ENCODE measurements around the gene CMTM5. TPM values are rescaled to one million over a fixed set of nuclear protein-coding genes. Genes with fewer than 3 reads are reported as not detected.

Gene CMTM5
- total RNA-seq, 1 donor from 2014 or later: 2.9 TPM

DNA sequence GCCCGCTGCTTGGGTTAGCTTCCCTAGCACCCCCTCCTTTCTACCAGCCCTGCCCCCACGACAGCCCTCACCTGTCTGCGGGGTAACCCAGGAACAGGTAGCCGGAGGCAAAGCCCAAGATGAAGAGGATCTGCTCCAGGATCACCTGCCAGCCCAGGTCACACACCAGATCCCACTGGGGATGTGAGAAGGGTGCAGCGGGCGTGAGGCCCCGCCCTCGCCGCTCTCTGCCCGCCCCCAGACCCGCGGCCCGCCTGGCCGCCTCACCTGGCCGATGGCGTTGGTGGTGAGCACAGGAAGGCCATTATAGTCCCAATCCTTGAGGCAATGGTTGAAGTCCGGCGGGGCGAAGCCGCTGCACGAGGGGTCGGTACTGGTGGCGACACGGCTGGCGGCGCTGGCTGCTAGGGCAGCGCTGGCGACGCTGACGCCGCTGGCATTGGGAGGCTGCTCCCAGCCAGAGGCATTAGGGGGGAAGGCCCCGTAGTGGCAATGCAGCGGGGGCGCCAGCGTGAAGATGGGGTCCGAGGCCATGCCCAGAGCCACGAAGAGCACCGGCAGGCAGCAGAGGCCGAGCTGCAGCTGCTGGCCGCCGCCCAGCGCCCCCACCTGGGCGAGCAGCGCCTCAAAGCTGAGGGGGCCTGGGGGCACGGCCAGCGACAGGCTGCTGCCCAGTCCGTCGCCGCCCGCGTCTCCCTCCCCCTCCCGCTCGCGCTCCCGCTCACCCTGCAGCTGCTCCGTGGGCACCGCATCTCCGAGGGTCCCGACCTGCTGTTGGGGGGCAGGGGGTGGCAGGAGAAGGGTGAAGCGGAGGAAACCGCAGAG is 25.0 kb upstream of the CMTM5 start:
- Histone ChIP-seq H3K4me1 (peaks cover 4 to 9% of the 10 kb centered on the region in 2 donors), H3K36me3 (peaks cover 4 to 5% of the 10 kb centered on the region in 2 donors), H3K4me3 (peak overlapping the region; percentile 69 to 81), H3K9me3 (no peaks in the 10 kb centered on the region), H3K27me3 (no peaks in the 10 kb centered on the region), H3K27ac (peak overlapping the region in 1 of 2 donors; percentile 24)
- peak in 1 of 3 experiments; percentile 4 for TF ChIP-seq CTCF (IDR thresholded peaks at IDR 0.05)
- DNase-seq (ENCODE audit: low spot score in 2 of 2): peak in 1 of 2 donors; percentile 65
- intact Hi-C loops (cut with DNase I): loop anchor here (1.0 to 2.0 kb wide), 2 partner anchors 13 to 31 kb away; partner anchors contain the start of genes EFS and PABPN1

DNA sequence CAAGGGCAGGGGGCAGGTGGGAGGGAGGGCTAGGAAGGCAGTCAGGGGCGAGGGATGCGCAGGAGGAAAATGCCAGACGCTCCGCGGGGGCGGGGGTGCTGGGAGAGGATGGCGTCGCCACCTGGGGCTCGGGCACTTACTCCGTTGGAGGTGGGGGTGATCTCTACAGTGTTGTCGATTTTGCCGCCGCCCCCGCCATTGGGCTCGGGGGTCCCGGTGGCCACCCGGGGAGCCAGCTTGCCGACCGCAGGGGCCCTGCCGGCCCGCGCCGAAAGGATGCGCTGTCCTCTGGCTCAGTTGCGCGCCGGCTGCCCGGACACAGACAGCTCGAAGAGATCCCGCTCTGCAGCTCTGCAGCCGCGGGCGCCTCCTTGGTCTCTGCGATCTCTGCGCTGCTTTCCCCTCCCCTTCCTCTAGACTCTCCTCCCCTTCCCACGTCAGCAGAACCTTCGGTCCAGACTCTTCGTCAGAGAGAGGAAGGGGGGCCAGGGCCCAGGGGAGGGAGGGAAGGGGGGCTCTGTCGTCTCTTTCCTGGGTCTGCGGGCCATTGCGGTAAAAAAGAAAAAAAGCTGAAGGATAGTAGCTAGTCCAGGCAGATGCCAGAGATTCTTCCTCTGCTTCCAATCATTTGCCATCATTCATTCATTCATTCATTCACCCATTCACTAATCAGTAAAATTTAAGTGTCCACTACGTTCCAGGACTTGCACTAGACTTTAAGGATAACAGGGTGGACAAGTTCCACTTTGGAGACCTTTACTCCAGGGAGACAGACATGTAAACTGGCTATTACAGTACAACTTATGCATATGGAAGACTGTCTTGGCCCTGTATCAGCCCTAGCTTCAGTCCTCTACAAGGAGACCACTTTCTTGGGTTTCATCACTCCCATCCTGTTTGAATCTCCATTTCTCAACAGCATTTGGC is 24.1 kb upstream of the CMTM5 start, which contains the start of gene SLC22A17:
Gene SLC22A17 (minus strand): TSS at position 382 of the 927 bp plus-strand sequence.
- peak in 1 of 2 donors; percentile 91 for DNase-seq (ENCODE audit: low spot score in 2 of 2)
- Histone ChIP-seq H3K4me3 (peak within 1 kb of the TSS; percentile 69 to 81), H3K36me3 (peaks cover 0 to 8% of the 10 kb centered on the region in 2 donors), H3K4me1 (peaks cover 4 to 9% of the 10 kb centered on the region in 2 donors), H3K9me3 (no peaks in the 10 kb centered on the region), H3K27me3 (no peaks in the 10 kb centered on the region), H3K27ac (peak within 1 kb of the TSS in 1 of 2 donors; percentile 24)
- TF ChIP-seq CTCF (IDR thresholded peaks at IDR 0.05): peak in 1 of 3 experiments; percentile 13
- intact Hi-C loops (cut with DNase I): loop anchor here (1.0 to 2.0 kb wide), 2 partner anchors 13 to 32 kb away; partner anchors contain the start of genes EFS and PABPN1

- no peak overlapping the region for H3K4me3 ChIP-seq
- H3K36me3 ChIP-seq: peaks cover 0 to 11% of the 10 kb centered on the region in 2 donors
- H3K27ac ChIP-seq: peak overlapping the region in 1 of 2 donors; percentile 4
- no peaks in the 10 kb centered on the region for H3K27me3 ChIP-seq
- peak in 1 of 2 donors; percentile 64 for DNase-seq (ENCODE audit: low spot score in 2 of 2)
- intact Hi-C loops (cut with DNase I): loop anchor here (2.0 kb wide), 1 partner anchor 33 kb away; the partner anchor contains the start of gene PABPN1
- no peaks in the 10 kb centered on the region for H3K9me3 ChIP-seq
- no peak for TF ChIP-seq CTCF (IDR thresholded peaks at IDR 0.05)
- H3K4me1 ChIP-seq: peaks cover 4 to 9% of the 10 kb centered on the region in 2 donors
Observed at GRCh38 chr14:23353433-23353780, 23.4 kb upstream of the CMTM5 start.

- Histone ChIP-seq H3K27ac (no peak overlapping the region), H3K4me1 (peaks cover 4 to 9% of the 10 kb centered on the region in 2 donors), H3K27me3 (no peaks in the 10 kb centered on the region), H3K4me3 (no peak overlapping the region), H3K36me3 (peaks cover 8 to 17% of the 10 kb centered on the region in 2 donors), H3K9me3 (no peaks in the 10 kb centered on the region)
- intact Hi-C loops (cut with DNase I): no loop called here
- peak in 1 of 2 donors; percentile 30 for DNase-seq (ENCODE audit: low spot score in 2 of 2)
- TF ChIP-seq CTCF (IDR thresholded peaks at IDR 0.05): no peak
Observed at GRCh38 chr14:23354990-23355389, 21.9 kb upstream of the CMTM5 start.

GRCh38 chr14:23355871-23356435 is 20.9 kb upstream of the CMTM5 start:
- Histone ChIP-seq H3K9me3 (no peaks in the 10 kb centered on the region), H3K4me3 (no peak overlapping the region), H3K4me1 (peaks cover 4 to 9% of the 10 kb centered on the region in 2 donors), H3K36me3 (peaks cover 12 to 17% of the 10 kb centered on the region in 2 donors), H3K27me3 (no peaks in the 10 kb centered on the region), H3K27ac (no peak overlapping the region)
- TF ChIP-seq CTCF (IDR thresholded peaks at IDR 0.05): no peak
- intact Hi-C loops (cut with DNase I): loop anchor here (1.0 kb wide), 1 partner anchor 24 kb away; no protein-coding TSS in a partner anchor
- peak in 1 of 2 donors; percentile 37 for DNase-seq (ENCODE audit: low spot score in 2 of 2)
